ENCODE measurements around the gene VSIG10L2.

The VSIG10L2 gene

GRCh38 chr11:125998267-125998666 is 52.4 kb downstream of the VSIG10L2 start:
- H3K4me3 ChIP-seq (ENCODE audit: control insufficient read depth, low read depth, low read length): no peak overlapping the region
- no peak for TF ChIP-seq CTCF (IDR thresholded peaks at IDR 0.05; ENCODE audit: control insufficient read depth, insufficient read depth, low read depth, low read length, missing control alignments)
- DNase-seq (ENCODE audit: low read depth): no peak

- no peak for DNase-seq (ENCODE audit: low read depth)
- no peak for TF ChIP-seq CTCF (IDR thresholded peaks at IDR 0.05; ENCODE audit: control insufficient read depth, insufficient read depth, low read depth, low read length, missing control alignments)
- no peak overlapping the region for H3K4me3 ChIP-seq (ENCODE audit: control insufficient read depth, low read depth, low read length)
Measured at GRCh38 chr11:125999234-125999880, 53.5 kb downstream of the VSIG10L2 start.

- DNase-seq (ENCODE audit: low read depth): no peak
- no peak overlapping the region for H3K4me3 ChIP-seq (ENCODE audit: control insufficient read depth, low read depth, low read length)
- TF ChIP-seq CTCF (IDR thresholded peaks at IDR 0.05; ENCODE audit: control insufficient read depth, insufficient read depth, low read depth, low read length, missing control alignments): no peak
Measured at GRCh38 chr11:126002181-126002580, 56.3 kb downstream of the VSIG10L2 start.

Data from AG09309 (cell line).